ENCODE data around the gene TNFRSF13B.
"Not testable (repeated sequence)": the region's sequence is repeated elsewhere in the genome, so short reads cannot be mapped to it uniquely, and the experiment has no call there.

Gene TNFRSF13B

DNA sequence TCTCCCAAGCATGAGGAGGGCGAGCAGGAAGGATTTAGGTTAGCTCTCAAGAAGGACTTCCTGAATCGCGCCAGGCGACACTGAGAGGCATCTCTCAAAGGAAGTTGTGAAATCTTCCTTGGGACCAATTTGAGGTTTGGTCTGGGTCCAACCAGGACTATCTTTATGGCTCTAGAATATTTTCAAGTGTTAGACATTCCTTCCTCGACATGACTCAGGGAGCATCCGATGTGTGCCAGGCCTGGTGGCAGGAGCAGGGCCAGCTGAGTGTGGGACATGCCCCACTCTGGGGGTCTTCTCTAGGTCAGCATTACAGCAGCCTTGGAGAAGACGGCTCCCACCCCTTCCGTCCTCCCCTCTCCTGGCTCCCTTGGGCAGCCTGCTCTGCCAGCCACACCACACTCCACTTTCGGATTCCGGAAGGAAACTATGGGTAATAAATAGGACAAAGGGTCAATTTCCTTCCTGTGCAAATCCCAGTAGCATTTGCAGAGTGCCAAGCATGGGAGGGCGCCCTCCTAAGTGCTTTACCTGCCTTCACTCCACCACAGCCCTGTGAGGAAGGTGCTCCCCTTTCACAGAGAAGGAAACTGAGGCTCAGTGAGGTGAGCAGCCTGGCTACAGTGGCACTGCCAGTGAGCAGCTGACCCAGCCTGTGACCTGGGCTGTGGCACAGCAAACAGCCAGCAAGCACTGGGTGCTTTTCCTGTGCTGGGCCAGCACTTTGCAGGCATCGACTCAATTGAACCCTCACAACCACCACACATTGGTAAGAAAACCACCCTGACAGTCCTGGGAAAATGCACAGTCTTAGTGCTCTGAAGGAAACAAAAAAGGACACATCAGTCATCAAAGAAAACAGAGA lies 39.4 kb upstream of the TNFRSF13B start:
- not testable (repeated sequence) for H3K27ac ChIP-seq (ENCODE audit: insufficient read depth in 1 of 2, low read depth in 1 of 2, low read length in 2 of 2, poor library complexity in 1 of 2, severe bottlenecking in 2 of 2); H3K4me3 ChIP-seq (ENCODE audit: control insufficient read depth in 1 of 7, extremely low read depth in 1 of 7, insufficient read depth in 4 of 7, low read depth in 2 of 7, low read length in 6 of 7)

GRCh38 chr17:17010545-17011034 lies 38.7 kb upstream of the TNFRSF13B start:
- H3K4me3 ChIP-seq (ENCODE audit: control insufficient read depth in 1 of 7, extremely low read depth in 1 of 7, insufficient read depth in 4 of 7, low read depth in 2 of 7, low read length in 6 of 7); POLR2A ChIA-PET; H3K27ac ChIP-seq (ENCODE audit: insufficient read depth in 1 of 2, low read depth in 1 of 2, low read length in 2 of 2, poor library complexity in 1 of 2, severe bottlenecking in 2 of 2); H3K4me1 ChIP-seq (ENCODE audit: control extremely low read depth in 1 of 4, control insufficient read depth in 4 of 4, insufficient read depth in 4 of 4, low read length in 3 of 4); H3K27me3 ChIP-seq (replicated peaks in 2 of 5; ENCODE audit: control insufficient read depth in 4 of 5, insufficient read depth in 5 of 5, low read length in 4 of 5); H3K36me3 ChIP-seq (ENCODE audit: control insufficient read depth in 4 of 4, insufficient read depth in 4 of 4, low read length in 3 of 4); DNase-seq; H3K9me3 ChIP-seq (ENCODE audit: control extremely low read depth in 1 of 5, control insufficient read depth in 4 of 5, insufficient read depth in 2 of 5, low read depth in 1 of 5, low read length in 4 of 5); CTCF ChIA-PET: not testable (repeated sequence)
- WGBS (ENCODE audit: insufficient coverage), result no CpG with 5 or more reads among the region's 12 CpGs

More for the DNA sequence above, 39.4 kb upstream of the TNFRSF13B start:
- POLR2A ChIA-PET; H3K4me1 ChIP-seq (ENCODE audit: control extremely low read depth in 1 of 4, control insufficient read depth in 4 of 4, insufficient read depth in 4 of 4, low read length in 3 of 4); CTCF ChIA-PET; H3K27me3 ChIP-seq (replicated peaks in 2 of 5; ENCODE audit: control insufficient read depth in 4 of 5, insufficient read depth in 5 of 5, low read length in 4 of 5); H3K36me3 ChIP-seq (ENCODE audit: control insufficient read depth in 4 of 4, insufficient read depth in 4 of 4, low read length in 3 of 4); DNase-seq; H3K9me3 ChIP-seq (ENCODE audit: control extremely low read depth in 1 of 5, control insufficient read depth in 4 of 5, insufficient read depth in 2 of 5, low read depth in 1 of 5, low read length in 4 of 5): not testable (repeated sequence)
- WGBS (ENCODE audit: insufficient coverage), result no CpG with 5 or more reads among the region's 12 CpGs

DNA sequence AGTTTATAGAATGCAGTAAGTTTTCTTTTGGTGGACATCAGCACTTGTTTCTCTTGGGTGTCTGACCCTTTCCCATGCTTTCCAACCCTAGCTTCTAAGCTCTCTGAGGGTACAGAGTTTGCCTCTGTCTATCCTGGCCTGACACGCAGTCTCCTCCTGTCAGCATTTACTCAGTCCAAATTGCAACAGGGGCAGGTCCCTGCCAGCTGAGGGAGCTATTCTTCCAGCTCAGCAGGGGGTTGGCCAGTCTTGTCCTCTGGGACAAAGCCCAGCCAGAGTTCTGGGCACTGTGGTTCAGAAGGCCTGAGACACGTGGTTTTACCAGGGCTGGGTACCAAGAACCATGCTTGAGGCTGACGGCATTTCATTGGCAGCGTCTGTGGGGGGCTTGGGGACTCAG lies 38.1 kb upstream of the TNFRSF13B start:
- H3K9me3 ChIP-seq (ENCODE audit: control extremely low read depth in 1 of 5, control insufficient read depth in 4 of 5, insufficient read depth in 2 of 5, low read depth in 1 of 5, low read length in 4 of 5); POLR2A ChIA-PET; H3K36me3 ChIP-seq (ENCODE audit: control insufficient read depth in 4 of 4, insufficient read depth in 4 of 4, low read length in 3 of 4); H3K27ac ChIP-seq (ENCODE audit: insufficient read depth in 1 of 2, low read depth in 1 of 2, low read length in 2 of 2, poor library complexity in 1 of 2, severe bottlenecking in 2 of 2); H3K27me3 ChIP-seq (replicated peaks in 2 of 5; ENCODE audit: control insufficient read depth in 4 of 5, insufficient read depth in 5 of 5, low read length in 4 of 5); H3K4me1 ChIP-seq (ENCODE audit: control extremely low read depth in 1 of 4, control insufficient read depth in 4 of 4, insufficient read depth in 4 of 4, low read length in 3 of 4); DNase-seq; H3K4me3 ChIP-seq (ENCODE audit: control insufficient read depth in 1 of 7, extremely low read depth in 1 of 7, insufficient read depth in 4 of 7, low read depth in 2 of 7, low read length in 6 of 7): not testable (repeated sequence)
- CTCF ChIA-PET, result interaction anchor here (1.2 kb wide), 1 partner anchor 43 kb away, joined by 3 read pairs; no protein-coding TSS in a partner anchor
- no CpG with 5 or more reads among the region's 4 CpGs for WGBS (ENCODE audit: insufficient coverage)

GRCh38 chr17:17008621-17009397 lies 36.9 kb upstream of the TNFRSF13B start:
- CTCF ChIA-PET, result interaction anchor here (1.2 kb wide), 1 partner anchor 44 kb away, joined by 3 read pairs; no protein-coding TSS in a partner anchor
- POLR2A ChIA-PET, result not testable (repeated sequence)

GRCh38 chr17:17007891-17008290 lies 36.0 kb upstream of the TNFRSF13B start:
- H3K4me3 ChIP-seq (ENCODE audit: control insufficient read depth in 1 of 7, extremely low read depth in 1 of 7, insufficient read depth in 4 of 7, low read depth in 2 of 7, low read length in 6 of 7); CTCF ChIA-PET; DNase-seq; H3K36me3 ChIP-seq (ENCODE audit: control insufficient read depth in 4 of 4, insufficient read depth in 4 of 4, low read length in 3 of 4); H3K4me1 ChIP-seq (ENCODE audit: control extremely low read depth in 1 of 4, control insufficient read depth in 4 of 4, insufficient read depth in 4 of 4, low read length in 3 of 4); H3K9me3 ChIP-seq (ENCODE audit: control extremely low read depth in 1 of 5, control insufficient read depth in 4 of 5, insufficient read depth in 2 of 5, low read depth in 1 of 5, low read length in 4 of 5); H3K27me3 ChIP-seq (replicated peaks in 2 of 5; ENCODE audit: control insufficient read depth in 4 of 5, insufficient read depth in 5 of 5, low read length in 4 of 5); H3K27ac ChIP-seq (ENCODE audit: insufficient read depth in 1 of 2, low read depth in 1 of 2, low read length in 2 of 2, poor library complexity in 1 of 2, severe bottlenecking in 2 of 2): not testable (repeated sequence)
- WGBS (ENCODE audit: insufficient coverage), result no CpG with 5 or more reads among the region's 6 CpGs
- POLR2A ChIA-PET, result interaction anchor here (0.7 kb wide), 1 partner anchor 118 kb away, joined by 3 read pairs; no protein-coding TSS in a partner anchor

More at GRCh38 chr17:17008621-17009397, 36.9 kb upstream of the TNFRSF13B start:
- 96% methylated on average over 4 of the region's 10 CpGs for WGBS (ENCODE audit: insufficient coverage)
- not testable (repeated sequence) for H3K4me3 ChIP-seq (ENCODE audit: control insufficient read depth in 1 of 7, extremely low read depth in 1 of 7, insufficient read depth in 4 of 7, low read depth in 2 of 7, low read length in 6 of 7); H3K27ac ChIP-seq (ENCODE audit: insufficient read depth in 1 of 2, low read depth in 1 of 2, low read length in 2 of 2, poor library complexity in 1 of 2, severe bottlenecking in 2 of 2); H3K9me3 ChIP-seq (ENCODE audit: control extremely low read depth in 1 of 5, control insufficient read depth in 4 of 5, insufficient read depth in 2 of 5, low read depth in 1 of 5, low read length in 4 of 5); H3K36me3 ChIP-seq (ENCODE audit: control insufficient read depth in 4 of 4, insufficient read depth in 4 of 4, low read length in 3 of 4); H3K27me3 ChIP-seq (replicated peaks in 2 of 5; ENCODE audit: control insufficient read depth in 4 of 5, insufficient read depth in 5 of 5, low read length in 4 of 5); DNase-seq; H3K4me1 ChIP-seq (ENCODE audit: control extremely low read depth in 1 of 4, control insufficient read depth in 4 of 4, insufficient read depth in 4 of 4, low read length in 3 of 4)

- H3K36me3 ChIP-seq (ENCODE audit: control insufficient read depth in 4 of 4, insufficient read depth in 4 of 4, low read length in 3 of 4); POLR2A ChIA-PET; H3K4me3 ChIP-seq (ENCODE audit: control insufficient read depth in 1 of 7, extremely low read depth in 1 of 7, insufficient read depth in 4 of 7, low read depth in 2 of 7, low read length in 6 of 7); H3K27ac ChIP-seq (ENCODE audit: insufficient read depth in 1 of 2, low read depth in 1 of 2, low read length in 2 of 2, poor library complexity in 1 of 2, severe bottlenecking in 2 of 2); H3K9me3 ChIP-seq (ENCODE audit: control extremely low read depth in 1 of 5, control insufficient read depth in 4 of 5, insufficient read depth in 2 of 5, low read depth in 1 of 5, low read length in 4 of 5); H3K4me1 ChIP-seq (ENCODE audit: control extremely low read depth in 1 of 4, control insufficient read depth in 4 of 4, insufficient read depth in 4 of 4, low read length in 3 of 4); H3K27me3 ChIP-seq (replicated peaks in 2 of 5; ENCODE audit: control insufficient read depth in 4 of 5, insufficient read depth in 5 of 5, low read length in 4 of 5); DNase-seq: not testable (repeated sequence)
- CTCF ChIA-PET, result interaction anchor here (1.0 kb wide), 1 partner anchor 47 kb away, joined by 3 read pairs; no protein-coding TSS in a partner anchor
- 92% methylated on average over 10 of the region's 14 CpGs for WGBS (ENCODE audit: insufficient coverage)
These were observed 33.2 kb upstream of the TNFRSF13B start for GRCh38 chr17:17004997-17005614.

All from common myeloid progenitor, CD34-positive (primary cell).